ENCODE results near the gene PRR5L.

The PRR5L gene

GRCh38 chr11:36392196-36392595 lies 96.1 kb downstream of the PRR5L start:
- TF ChIP-seq PAX5 (IDR thresholded peaks at IDR 0.05; ENCODE audit: insufficient read depth, low read length, severe bottlenecking): no peak
- no peak for TF ChIP-seq SPI1 (IDR thresholded peaks at IDR 0.05; ENCODE audit: low read depth, low read length)
- TF ChIP-seq POLR2AphosphoS5 (IDR thresholded peaks at IDR 0.05; ENCODE audit: low read depth, low read length): no peak
- TF ChIP-seq POU2F2 (IDR thresholded peaks at IDR 0.05; ENCODE audit: low read depth, low read length): no peak
- DNase-seq (ENCODE audit: insufficient read length, low spot score) (no peak), FAIRE-seq (no peak)

GRCh38 chr11:36394056-36394455 lies 98.0 kb downstream of the PRR5L start:
- FAIRE-seq (peak; percentile 64), DNase-seq (ENCODE audit: insufficient read length, low spot score) (no peak)

GRCh38 chr11:36394926-36395325 lies 98.8 kb downstream of the PRR5L start:
- FAIRE-seq: no peak
- TF ChIP-seq TAF1 (IDR thresholded peaks at IDR 0.05; ENCODE audit: low read depth, low read length) (no peak), SPI1 (IDR thresholded peaks at IDR 0.05; ENCODE audit: low read depth, low read length) (no peak), POLR2AphosphoS5 (IDR thresholded peaks at IDR 0.05; ENCODE audit: low read depth, low read length) (no peak), PAX5 (IDR thresholded peaks at IDR 0.05; ENCODE audit: insufficient read depth, low read length, severe bottlenecking) (no peak), POU2F2 (IDR thresholded peaks at IDR 0.05; ENCODE audit: low read depth, low read length) (no peak), POLR2A (IDR thresholded peaks at IDR 0.05; ENCODE audit: low read depth, low read length) (no peak)
- no peak for DNase-seq (ENCODE audit: insufficient read length, low spot score)

More at GRCh38 chr11:36394056-36394455, 98.0 kb downstream of the PRR5L start:
- TF ChIP-seq PAX5 (IDR thresholded peaks at IDR 0.05; ENCODE audit: insufficient read depth, low read length, severe bottlenecking) (no peak), POLR2A (IDR thresholded peaks at IDR 0.05; ENCODE audit: low read depth, low read length) (no peak), TAF1 (IDR thresholded peaks at IDR 0.05; ENCODE audit: low read depth, low read length) (no peak), POLR2AphosphoS5 (IDR thresholded peaks at IDR 0.05; ENCODE audit: low read depth, low read length) (no peak), SPI1 (IDR thresholded peaks at IDR 0.05; ENCODE audit: low read depth, low read length) (no peak), POU2F2 (IDR thresholded peaks at IDR 0.05; ENCODE audit: low read depth, low read length) (no peak)

- FAIRE-seq: no peak
- TF ChIP-seq SPI1 (IDR thresholded peaks at IDR 0.05; ENCODE audit: low read depth, low read length): no peak
- no peak for TF ChIP-seq POU2F2 (IDR thresholded peaks at IDR 0.05; ENCODE audit: low read depth, low read length)
- no peak for TF ChIP-seq POLR2A (IDR thresholded peaks at IDR 0.05; ENCODE audit: low read depth, low read length)
- TF ChIP-seq PAX5 (IDR thresholded peaks at IDR 0.05; ENCODE audit: insufficient read depth, low read length, severe bottlenecking): no peak
- no peak for TF ChIP-seq TAF1 (IDR thresholded peaks at IDR 0.05; ENCODE audit: low read depth, low read length)
- TF ChIP-seq POLR2AphosphoS5 (IDR thresholded peaks at IDR 0.05; ENCODE audit: low read depth, low read length): no peak
- DNase-seq (ENCODE audit: insufficient read length, low spot score): no peak
These were observed 100.1 kb downstream of the PRR5L start for GRCh38 chr11:36395978-36396736.

- DNase-seq (ENCODE audit: insufficient read length, low spot score) (no peak), FAIRE-seq (no peak)
- TF ChIP-seq POU2F2 (IDR thresholded peaks at IDR 0.05; ENCODE audit: low read depth, low read length) (no peak), SPI1 (IDR thresholded peaks at IDR 0.05; ENCODE audit: low read depth, low read length) (no peak), PAX5 (IDR thresholded peaks at IDR 0.05; ENCODE audit: insufficient read depth, low read length, severe bottlenecking) (no peak), POLR2A (IDR thresholded peaks at IDR 0.05; ENCODE audit: low read depth, low read length) (no peak), POLR2AphosphoS5 (IDR thresholded peaks at IDR 0.05; ENCODE audit: low read depth, low read length) (no peak), TAF1 (IDR thresholded peaks at IDR 0.05; ENCODE audit: low read depth, low read length) (no peak)
These were observed 102.3 kb downstream of the PRR5L start for GRCh38 chr11:36398231-36398953.

GRCh38 chr11:36399236-36399635 lies 103.1 kb downstream of the PRR5L start:
- no peak for FAIRE-seq

GRCh38 chr11:36399745-36400144 lies 103.7 kb downstream of the PRR5L start:
- DNase-seq (ENCODE audit: insufficient read length, low spot score) (no peak), FAIRE-seq (no peak)
- no peak for TF ChIP-seq TAF1 (IDR thresholded peaks at IDR 0.05; ENCODE audit: low read depth, low read length)
- TF ChIP-seq POU2F2 (IDR thresholded peaks at IDR 0.05; ENCODE audit: low read depth, low read length): no peak

More at GRCh38 chr11:36399236-36399635, 103.1 kb downstream of the PRR5L start:
- no peak for DNase-seq (ENCODE audit: insufficient read length, low spot score)
- TF ChIP-seq SPI1 (IDR thresholded peaks at IDR 0.05; ENCODE audit: low read depth, low read length) (no peak), PAX5 (IDR thresholded peaks at IDR 0.05; ENCODE audit: insufficient read depth, low read length, severe bottlenecking) (no peak), POU2F2 (IDR thresholded peaks at IDR 0.05; ENCODE audit: low read depth, low read length) (no peak), TAF1 (IDR thresholded peaks at IDR 0.05; ENCODE audit: low read depth, low read length) (no peak), POLR2AphosphoS5 (IDR thresholded peaks at IDR 0.05; ENCODE audit: low read depth, low read length) (no peak), POLR2A (IDR thresholded peaks at IDR 0.05; ENCODE audit: low read depth, low read length) (no peak)

- TF ChIP-seq TAF1 (IDR thresholded peaks at IDR 0.05; ENCODE audit: low read depth, low read length) (no peak), POLR2AphosphoS5 (IDR thresholded peaks at IDR 0.05; ENCODE audit: low read depth, low read length) (no peak), PAX5 (IDR thresholded peaks at IDR 0.05; ENCODE audit: insufficient read depth, low read length, severe bottlenecking) (no peak), POLR2A (IDR thresholded peaks at IDR 0.05; ENCODE audit: low read depth, low read length) (no peak), POU2F2 (IDR thresholded peaks at IDR 0.05; ENCODE audit: low read depth, low read length) (no peak), SPI1 (IDR thresholded peaks at IDR 0.05; ENCODE audit: low read depth, low read length) (no peak)
- DNase-seq (ENCODE audit: insufficient read length, low spot score): no peak
- FAIRE-seq: no peak
These were observed 104.8 kb downstream of the PRR5L start for GRCh38 chr11:36400766-36401455.

- FAIRE-seq (no peak), DNase-seq (ENCODE audit: insufficient read length, low spot score) (no peak)
- no peak for TF ChIP-seq PAX5 (IDR thresholded peaks at IDR 0.05; ENCODE audit: insufficient read depth, low read length, severe bottlenecking)
- no peak for TF ChIP-seq POLR2A (IDR thresholded peaks at IDR 0.05; ENCODE audit: low read depth, low read length)
- TF ChIP-seq SPI1 (IDR thresholded peaks at IDR 0.05; ENCODE audit: low read depth, low read length): no peak
These were observed 106.6 kb downstream of the PRR5L start for GRCh38 chr11:36402568-36403170.

Measured in GM12891 (cell line).